NCI-H146 (cell line): ENCODE results near the gene PCSK9.
"Not testable (repeated sequence)": the region's sequence is repeated elsewhere in the genome, so short reads cannot be mapped to it uniquely, and the experiment has no call there.

Experiments used
- DNase-seq: peaks from one replicate; lab custom pipeline; 2025; lab: John Stamatoyannopoulos, UW

Gene PCSK9

GRCh38 chr1:55079651-55080050 is 40.3 kb downstream of the PCSK9 start:
- no peak for DNase-seq

GRCh38 chr1:55081188-55081904 is 42.0 kb downstream of the PCSK9 start:
- DNase-seq, result no peak

GRCh38 chr1:55081905-55082296 is 42.6 kb downstream of the PCSK9 start:
- DNase-seq, result no peak

GRCh38 chr1:55084257-55084656 is 44.9 kb downstream of the PCSK9 start:
- no peak for DNase-seq

- no peak for DNase-seq
Measured at GRCh38 chr1:55087439-55087838, 48.1 kb downstream of the PCSK9 start.

GRCh38 chr1:55088413-55088812 is 49.1 kb downstream of the PCSK9 start:
- DNase-seq, result no peak

- DNase-seq, result no peak
Measured at GRCh38 chr1:55089683-55090082, 50.3 kb downstream of the PCSK9 start.

- DNase-seq, result no peak
Measured at GRCh38 chr1:55092475-55092874, 53.1 kb downstream of the PCSK9 start.

- no peak for DNase-seq
Measured at GRCh38 chr1:55095095-55095494, 55.7 kb downstream of the PCSK9 start.

GRCh38 chr1:55103891-55104290 is 64.5 kb downstream of the PCSK9 start:
- DNase-seq, result no peak

- DNase-seq, result no peak
Measured at GRCh38 chr1:55107101-55107500, 67.8 kb downstream of the PCSK9 start.

GRCh38 chr1:55109005-55109404 is 69.7 kb downstream of the PCSK9 start:
- not testable (repeated sequence) for DNase-seq
